HL-60/S4 (cell line): ENCODE measurements around the gene DENR.
"Not testable (repeated sequence)": the region's sequence is repeated elsewhere in the genome, so short reads cannot be mapped to it uniquely, and the experiment has no call there.

Source experiments
- in situ Hi-C: fragments of 300-500 bp; cut with MboI; formaldehyde crosslinking; loops from 2 replicates; pipeline ENCODE4 v1.14.3; 2022; ENCODE audit warnings: low sequenced_read_pairs

The DENR gene

DNA sequence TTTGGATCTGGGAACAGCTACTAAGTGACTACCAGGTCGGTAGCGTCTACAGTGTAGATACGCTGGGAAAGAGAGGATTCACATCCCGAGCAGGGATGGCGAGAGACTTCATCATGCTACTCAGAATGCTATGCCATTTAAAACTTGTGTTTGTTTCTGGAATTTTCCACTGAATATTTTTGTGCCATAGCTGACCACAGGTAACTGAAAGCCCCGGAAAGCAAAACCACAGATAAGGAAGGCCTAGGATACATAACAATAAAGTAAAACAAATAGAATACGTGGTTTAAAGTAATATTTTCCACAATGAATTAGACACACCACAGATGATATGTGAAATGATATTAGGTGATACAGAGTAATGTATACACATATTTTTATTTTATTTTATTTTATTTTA is 14.1 kb upstream of the DENR start:
- in situ Hi-C loops, result no loop called here

DNA sequence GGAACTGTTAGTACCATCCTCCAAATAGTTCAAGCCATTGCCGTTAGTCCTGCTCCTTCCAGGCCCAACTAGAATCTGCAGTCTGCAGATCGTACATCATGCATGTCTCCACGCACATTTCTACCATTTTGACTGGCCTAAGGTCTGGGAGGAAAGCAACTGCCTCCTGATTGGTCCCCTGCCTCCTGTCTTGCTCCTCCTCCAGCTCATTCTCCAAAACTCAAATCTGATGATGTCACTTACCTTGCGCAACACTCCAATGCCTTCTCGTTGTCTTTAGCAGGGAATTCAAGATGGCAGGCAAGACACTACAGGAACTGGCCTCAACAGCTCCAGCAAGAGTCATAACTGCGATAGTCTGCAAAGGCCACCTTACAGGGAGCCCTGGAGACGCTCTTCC is 12.3 kb upstream of the DENR start:
- in situ Hi-C loops, result no loop called here

DNA sequence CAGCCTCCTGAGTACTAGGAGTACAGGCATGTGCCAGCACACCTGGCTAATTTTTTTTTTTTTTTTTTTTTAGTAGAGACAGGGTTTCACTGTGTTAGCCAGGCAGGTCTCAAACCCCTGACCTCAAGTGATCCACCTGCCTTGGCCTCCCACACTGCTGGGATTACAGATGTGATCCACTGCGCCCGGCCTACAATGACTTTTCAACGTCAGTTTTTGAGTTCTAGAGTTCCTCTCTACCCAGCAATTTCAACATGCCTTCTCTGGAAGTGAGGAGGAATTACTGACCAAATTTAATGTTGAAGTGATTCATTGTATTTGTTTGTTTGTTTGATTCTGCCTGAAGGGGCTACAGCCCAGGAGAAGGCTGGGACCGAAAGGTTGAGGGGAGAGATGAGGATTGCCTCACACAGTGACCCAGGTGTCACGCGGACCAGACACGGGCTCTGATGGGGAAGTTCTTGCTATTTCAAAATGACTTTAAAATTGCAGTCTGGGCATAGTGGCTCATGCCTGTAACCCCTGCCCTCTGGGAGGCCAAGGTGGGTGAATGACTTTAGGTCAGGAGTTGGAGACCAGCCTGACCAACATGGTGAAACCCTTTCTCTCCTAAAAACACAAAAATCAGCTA is 8.6 kb upstream of the DENR start:
- in situ Hi-C loops, result no loop called here

DNA sequence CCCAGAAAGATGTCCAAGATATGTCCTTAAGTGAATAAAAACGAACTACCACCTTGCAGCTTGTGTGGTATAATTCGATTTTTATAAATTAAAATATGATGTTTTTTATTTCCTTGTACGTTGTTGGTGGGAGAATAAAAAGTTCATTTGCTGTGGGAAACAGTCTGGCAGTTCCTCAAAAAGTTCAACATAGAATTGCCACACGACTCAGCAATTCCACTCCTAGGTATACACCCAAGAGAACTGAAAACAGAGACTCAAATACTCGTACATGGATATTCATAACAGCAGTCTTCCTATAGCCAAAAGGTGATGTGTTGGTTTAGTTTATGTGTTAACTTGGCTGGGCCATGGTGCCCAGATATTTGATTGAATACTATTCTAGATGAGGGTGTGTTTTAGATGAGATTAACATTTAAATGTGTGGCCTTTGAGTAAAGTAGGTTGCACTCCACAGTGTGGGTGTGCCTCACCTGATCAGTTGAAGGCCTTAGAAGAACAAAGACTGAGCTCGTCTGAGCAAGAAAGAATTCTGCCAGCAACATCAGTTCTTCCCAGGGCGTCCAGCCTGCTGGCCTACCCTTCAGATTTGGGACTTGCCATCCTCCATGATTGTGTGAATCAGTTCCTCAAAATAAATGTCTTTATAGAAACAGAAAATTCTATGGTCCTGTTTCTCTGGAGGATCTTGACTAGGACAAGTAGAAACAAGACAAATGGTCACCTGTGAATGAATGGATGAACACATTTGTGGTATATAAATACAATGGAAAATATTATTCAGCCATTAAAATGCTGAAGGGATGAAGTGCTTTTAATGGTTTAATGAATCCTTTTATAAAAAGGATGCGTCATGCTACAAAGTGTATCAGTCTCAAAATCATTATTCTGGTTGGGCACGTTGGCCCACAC is 5.1 kb upstream of the DENR start:
- in situ Hi-C loops, result no loop called here

DNA sequence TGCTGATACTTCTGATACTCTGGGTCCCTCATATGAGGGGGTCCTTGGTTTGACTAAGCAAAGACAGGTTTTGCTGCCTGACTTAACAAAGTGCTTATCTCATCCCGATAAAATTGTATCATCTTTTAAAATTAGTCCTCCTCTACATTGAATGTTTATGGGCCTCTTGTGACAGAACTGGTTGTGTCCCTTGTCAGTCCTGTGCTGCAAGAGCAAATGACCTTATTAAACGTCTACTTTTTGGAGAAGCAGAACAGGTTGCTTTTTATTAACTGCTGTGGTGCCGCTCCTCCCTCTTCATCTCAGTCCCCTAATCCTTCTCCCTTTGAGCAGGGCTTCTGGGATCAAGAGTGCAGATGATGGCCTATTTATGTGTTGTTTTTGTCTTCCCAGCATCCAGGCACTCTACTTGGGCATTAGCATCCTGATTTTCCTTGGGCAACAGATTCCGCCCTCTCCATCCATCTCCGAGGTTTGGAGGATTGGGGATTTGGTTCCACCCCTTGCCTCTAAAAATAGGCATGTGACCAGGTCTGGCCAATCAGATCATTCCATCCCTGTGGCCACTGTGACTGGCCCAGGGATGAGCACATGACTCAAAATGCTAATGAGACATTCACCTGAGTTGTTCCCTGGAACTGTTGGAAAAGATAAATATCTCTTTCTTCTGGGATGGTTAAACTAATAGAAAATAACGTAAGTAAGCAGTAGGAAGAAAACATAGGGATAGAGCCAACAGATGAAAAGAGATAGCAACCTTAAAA is 2.9 kb upstream of the DENR start:
- in situ Hi-C loops, result loop anchor here (5.0 kb wide), 1 partner anchor 107 kb away; no protein-coding TSS in a partner anchor

DNA sequence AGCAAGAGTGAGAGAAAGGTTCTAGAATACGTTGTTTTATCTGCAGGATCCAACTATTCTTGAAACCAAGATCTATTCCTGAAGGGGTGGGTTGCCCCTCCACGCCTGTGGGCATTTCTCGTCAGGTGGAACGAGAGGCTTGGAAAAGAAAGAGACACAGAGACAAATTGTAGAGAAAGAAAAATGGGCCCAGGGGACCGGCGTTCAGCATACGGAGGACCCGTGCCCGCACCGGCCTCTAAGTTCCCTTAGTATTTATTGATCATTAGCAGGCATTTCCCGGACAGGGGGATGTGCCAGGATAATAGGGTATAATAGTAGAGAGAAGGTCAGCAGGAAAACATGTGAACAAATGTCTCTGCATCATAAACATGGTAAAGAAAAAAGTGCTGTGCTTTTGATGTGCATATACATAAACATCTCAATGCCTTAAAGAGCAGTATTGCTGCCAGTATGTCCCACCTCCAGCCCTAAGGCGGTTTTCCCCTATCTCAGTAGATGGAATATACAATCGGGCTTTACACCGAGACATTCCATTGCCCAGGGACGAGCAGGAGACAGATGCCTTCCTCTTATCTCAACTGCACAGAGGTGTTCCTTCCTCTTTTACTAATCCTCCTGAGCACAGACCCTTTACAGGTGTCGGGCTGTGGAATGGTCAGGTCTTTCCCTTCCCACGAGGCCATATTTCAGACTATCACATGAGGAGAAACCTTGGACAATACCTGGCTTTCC is 1.7 kb upstream of the DENR start:
- in situ Hi-C loops, result loop anchor here (5.0 kb wide), 1 partner anchor 109 kb away; no protein-coding TSS in a partner anchor

DNA sequence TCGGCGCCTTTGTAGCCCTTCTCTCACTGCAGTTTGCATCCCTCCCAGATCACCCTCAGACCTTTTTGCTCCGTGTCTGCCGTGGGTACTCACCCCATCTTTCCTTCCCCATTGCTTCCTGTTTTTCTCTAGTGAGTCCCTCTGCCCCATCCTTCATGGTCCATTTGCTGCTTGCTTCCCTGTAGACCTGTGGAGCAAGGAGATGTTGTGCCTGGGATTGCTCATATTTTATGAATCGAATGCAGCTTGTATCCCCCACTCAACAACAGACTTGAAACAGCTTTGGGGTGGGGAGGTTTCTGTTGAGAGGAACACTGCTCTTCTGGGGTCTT is 661 bp downstream of the DENR start:
- in situ Hi-C loops, result loop anchor here (5.0 kb wide), 1 partner anchor 111 kb away; no protein-coding TSS in a partner anchor

DNA sequence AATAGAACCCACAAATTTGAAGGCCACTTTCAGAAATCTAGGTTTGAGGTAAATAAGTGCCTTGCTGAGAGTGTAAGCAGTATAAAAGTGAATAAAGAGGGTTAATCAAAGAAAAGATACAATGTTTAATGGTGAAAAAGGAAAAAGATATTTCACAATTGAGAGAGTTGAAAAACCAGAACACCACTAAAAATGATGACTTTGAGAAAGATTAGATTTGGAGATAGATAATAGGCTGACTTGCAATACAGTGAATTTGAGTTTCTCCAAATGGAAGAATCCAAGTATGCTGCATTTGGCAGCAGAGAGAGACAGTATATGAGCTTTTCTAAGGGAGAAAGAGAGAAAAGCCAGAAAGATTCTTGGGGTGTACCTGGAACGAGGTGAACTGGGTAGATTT is 2.2 kb downstream of the DENR start:
- in situ Hi-C loops, result loop anchor here (5.0 kb wide), 1 partner anchor 112 kb away; no protein-coding TSS in a partner anchor

DNA sequence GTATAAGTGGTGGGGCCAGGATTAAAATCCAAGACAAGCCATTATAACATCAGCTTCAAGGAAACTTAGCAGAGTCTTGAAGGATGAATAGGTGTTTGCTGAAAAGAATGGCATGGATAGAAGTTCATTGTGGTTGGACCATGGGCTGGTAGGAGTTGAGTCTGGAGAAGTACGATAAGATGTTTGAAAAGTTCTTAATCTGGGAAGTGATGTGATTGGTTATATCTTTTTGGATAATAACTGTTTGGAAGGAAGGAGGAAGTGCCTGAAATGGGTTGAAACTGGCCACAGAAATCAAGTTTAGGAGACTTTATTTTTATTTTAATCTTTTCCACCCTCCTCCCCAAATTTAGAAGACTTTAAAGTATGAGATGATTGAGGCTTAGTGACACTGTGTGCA is 4.9 kb downstream of the DENR start:
- in situ Hi-C loops, result no loop called here

DNA sequence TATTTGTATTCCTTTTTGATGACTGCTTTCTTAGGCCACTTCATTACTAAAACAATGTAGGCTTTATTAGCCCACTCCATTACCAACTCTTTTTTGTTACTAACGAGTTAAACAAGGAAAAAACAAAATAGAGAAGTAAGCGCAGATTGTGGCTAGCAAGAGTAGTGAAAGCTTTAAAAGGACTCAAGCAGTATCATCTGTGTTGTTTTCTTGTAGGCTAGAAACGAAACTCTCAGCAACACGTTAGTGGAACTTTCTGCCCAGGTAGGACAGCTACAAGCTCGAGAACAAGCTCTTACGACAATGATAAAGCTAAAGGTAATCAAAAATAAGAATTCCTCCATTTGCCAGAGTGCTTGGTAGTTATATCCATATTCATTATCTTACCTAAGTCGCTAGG is 32.9 kb downstream of the DENR start:
- in situ Hi-C loops, result no loop called here

DNA sequence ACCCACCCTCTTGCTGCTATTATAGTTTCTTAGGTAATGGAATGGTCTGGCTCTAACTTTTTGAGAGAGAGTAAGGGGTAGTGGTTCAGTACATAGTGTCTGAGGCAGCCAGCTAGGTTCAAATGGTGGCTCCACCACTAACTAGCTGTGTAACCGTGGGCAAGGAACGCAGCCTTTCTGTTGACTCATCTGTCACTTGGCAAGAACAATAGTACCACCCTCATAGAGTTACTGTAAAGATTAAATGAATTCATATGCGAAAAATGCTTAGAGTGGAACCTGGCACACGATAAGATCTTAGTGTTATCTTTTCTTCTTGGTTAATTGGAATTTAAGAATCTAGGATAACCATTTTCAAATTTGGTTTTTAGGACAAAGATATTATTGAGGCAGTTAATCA is 35.8 kb downstream of the DENR start:
- in situ Hi-C loops, result no loop called here

DNA sequence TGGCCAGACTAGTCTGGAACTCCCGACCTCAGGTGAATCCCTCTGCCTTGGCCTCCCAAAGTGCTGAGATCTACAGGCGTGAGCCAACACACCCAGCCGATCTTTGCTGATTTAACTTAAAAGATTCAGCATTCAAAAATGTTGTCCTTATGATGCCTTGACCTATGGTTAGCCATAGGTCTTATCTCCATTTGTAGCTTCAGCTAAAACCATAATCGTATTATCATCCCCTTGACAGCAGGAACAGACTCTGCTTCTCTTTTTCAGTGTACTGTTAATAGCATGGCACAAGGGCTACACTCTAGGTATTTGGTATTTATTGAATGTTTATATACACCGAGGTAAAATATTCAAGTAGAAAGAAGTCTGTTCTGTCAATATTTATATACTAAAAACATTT is 37.0 kb downstream of the DENR start:
- in situ Hi-C loops, result loop anchor here (10.0 kb wide), 1 partner anchor 165 kb away; no protein-coding TSS in a partner anchor

DNA sequence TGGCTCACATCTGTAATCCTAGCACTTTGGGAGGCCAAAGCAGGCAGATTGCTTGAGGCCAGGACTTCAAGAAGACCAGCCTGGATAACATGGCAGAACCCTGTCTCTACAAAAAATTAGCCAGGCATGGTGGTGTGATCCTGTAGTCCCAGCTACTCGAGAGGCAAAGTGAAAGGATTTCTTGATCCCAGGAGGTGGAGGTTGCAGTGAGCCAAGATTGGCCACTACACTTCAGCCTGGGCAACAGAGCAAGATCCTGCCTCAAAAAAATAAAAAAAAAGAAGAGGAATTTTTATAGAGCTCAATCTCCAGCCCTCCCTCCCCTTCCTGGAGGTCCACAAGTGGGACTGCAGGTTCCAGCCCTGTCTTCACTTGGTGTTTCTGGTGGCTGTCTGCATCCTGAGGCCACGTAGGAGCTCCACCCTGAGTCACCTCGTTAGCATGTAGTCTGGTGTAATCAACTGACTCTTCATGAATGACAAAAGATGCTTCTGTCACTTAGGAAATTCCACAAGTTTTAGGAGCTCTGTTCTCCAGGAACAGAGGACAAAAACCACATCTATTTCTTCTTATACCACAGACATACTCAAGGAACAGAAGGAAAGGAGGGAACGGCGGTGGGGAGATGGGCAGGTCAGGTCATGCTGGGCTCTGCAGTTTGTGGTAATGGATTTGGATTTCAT is 37.9 kb downstream of the DENR start:
- in situ Hi-C loops, result loop anchor here (10.0 kb wide), 1 partner anchor 164 kb away; no protein-coding TSS in a partner anchor

DNA sequence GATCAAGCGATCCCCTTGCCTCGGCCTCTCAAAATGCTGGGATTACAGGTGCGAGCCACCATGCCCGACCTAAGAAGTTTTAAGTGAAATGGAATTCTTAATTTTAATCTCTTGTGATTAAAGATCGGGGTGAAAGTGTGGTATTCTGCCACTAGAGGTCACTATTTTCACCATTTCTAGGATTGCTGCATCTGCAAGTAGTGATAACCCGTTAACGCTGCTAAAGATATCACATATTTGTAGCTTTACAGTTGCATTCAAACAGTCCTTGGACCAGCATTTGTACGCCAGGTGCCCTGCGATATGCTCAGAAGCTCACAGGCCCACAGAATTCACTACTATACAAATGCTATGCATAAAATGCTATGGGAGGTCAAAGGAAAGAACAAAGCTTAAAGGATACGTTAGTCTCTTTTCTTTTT is 41.1 kb downstream of the DENR start:
- in situ Hi-C loops, result loop anchor here (10.0 kb wide), 1 partner anchor 161 kb away; no protein-coding TSS in a partner anchor

DNA sequence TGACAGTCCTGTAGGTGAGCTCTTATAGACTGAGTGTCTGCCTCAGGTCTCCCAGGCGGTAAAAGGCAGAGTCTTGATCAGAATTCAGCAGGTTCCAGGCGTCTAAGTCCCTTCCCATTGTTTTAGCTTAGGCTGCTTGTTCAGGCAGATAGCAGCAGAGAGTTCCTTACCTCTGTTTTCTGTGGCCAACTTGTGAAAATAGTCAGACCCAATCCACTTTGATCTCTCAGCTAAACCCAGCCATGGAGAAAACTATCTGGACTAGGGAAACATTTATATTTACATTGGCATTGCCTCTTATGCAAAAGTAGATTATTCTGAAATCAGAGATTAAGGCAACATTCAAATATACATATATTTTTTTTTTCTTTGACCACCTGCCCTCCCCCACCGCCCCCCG is 43.2 kb downstream of the DENR start:
- in situ Hi-C loops, result loop anchor here (10.0 kb wide), 1 partner anchor 159 kb away; no protein-coding TSS in a partner anchor

DNA sequence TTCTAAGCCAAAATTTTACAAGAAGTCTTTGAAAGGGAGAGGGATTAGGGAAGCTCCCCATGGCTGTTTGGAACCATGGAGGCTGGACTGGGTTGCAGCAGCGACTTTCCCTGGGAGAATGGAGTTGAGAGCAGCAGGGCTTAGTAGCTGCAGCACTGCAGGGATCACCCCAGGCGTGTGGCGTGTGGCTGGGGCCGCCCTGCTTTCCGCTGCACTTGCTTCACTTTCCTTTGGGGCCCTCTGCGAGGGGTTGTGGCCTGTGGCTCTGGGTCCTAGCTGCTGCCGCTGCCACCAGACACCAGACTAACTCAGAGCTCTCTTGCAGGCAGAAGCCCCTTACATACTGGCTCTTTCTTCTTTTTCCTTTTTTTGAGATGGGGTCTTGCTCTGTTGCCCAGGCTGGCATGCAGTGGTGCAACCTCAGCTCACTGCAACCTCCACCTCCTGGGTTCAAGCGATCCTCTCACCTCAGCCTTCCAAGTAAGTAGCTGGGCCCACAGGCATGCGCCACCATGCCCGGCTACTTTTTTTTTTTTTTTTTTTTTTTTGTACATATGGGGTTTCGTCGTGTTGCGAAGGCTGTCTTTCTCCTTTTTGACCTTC is 47.1 kb downstream of the DENR start:
- in situ Hi-C loops, result loop anchor here (10.0 kb wide), 1 partner anchor 155 kb away; no protein-coding TSS in a partner anchor

DNA sequence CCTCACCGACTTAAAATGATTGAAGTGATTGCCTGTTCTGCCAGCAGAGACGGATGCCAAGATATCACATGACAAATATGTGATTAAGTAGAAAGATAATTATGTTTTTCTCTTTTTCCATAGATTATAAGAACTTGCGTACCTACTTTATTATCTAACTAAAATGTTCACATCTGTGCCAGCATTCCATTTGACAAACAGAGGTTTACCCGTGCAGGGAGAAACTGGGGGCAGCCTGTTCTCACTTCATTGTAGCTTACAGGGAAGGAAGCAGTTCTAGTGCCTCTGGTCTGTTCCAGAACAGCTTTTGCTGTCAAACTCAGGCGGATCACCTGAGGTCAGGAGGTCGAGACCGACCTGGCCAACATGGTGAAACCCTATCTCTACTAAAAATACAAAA is 51.3 kb downstream of the DENR start:
- in situ Hi-C loops, result no loop called here

DNA sequence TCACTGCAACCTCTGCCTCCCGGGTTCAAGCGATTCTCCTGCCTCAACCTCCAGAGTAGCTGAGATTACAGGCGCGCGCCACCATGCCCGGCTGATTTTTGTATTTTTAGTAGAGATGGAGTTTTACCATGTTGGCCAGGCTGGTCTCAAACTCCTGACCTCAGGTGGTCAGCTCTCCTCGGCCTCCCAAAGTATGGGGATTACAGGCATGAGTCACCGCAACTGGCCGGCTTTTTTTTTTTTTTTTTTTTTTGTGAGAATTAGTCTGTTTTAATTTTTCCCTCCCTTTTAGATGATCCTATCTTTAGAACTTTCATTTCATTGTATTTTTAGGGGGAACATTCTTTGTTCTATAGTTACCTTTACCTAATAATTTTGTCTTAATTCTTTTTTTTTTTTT is 52.3 kb downstream of the DENR start:
- in situ Hi-C loops, result not testable (repeated sequence)

DNA sequence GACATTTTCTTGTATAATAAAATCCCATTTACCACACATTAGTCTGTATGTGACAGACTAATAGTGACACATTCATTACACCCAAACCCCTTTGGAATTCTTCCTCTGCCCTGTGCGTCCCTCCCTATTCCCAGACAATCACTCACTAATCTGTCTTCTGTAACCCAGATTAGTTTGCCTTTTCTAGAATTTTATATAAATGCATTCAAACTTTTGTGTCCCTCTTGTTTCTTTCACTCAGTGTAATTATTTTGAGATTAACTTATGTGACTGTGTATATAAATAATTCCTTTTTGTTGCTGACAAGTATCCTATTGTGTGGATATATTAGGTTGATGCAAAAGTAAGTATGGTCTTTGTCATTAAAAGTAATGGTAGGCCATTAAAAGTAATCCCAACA is 55.0 kb downstream of the DENR start:
- in situ Hi-C loops, result no loop called here

DNA sequence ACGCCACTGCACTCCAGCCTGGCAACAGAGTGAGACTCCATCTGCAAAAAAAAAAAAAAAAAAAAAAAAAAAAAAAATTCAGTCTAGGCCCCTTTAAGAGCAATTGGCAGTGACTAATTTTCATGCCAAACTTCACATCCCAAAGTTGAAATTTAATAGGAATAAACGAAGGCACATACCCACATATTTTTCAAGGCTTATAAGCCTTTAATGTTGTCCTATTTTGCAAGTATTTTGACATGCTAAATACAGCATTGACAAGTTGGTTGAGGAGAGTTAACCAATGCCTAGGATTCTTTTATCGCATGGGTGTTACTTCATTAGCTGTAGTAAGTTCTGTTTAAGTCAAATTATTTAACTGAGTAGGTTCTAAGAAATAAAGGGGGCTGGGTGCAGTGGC is 59.2 kb downstream of the DENR start:
- in situ Hi-C loops, result no loop called here
